Keratinocyte (primary cell): ENCODE results near the gene TBL1Y. TPM values are rescaled to one million over a fixed set of nuclear protein-coding genes. Genes with fewer than 3 reads are reported as not detected.

Source experiments
- DNase-seq: peaks from one replicate; pipeline ENCODE4 v3.0.0-alpha.2; 2011; ENCODE audit warnings: low read depth, missing footprints, low spot score
- FAIRE-seq: peaks from 2 replicates; lab custom pipeline; 2011; peaks lifted over from hg19 to GRCh38; lab: Jason Lieb, UNC
- H2AFZ ChIP-seq: 2 replicates; pipeline ENCODE4 v1.6.0; 2012; ENCODE audit warnings: low read length, control low read depth, inconsistent platforms; ENCODE audit not compliant: control insufficient read depth
- H3K27ac ChIP-seq: 2 replicates; pipeline ENCODE4 v1.5.1; 2011; ENCODE audit warnings: low read length; ENCODE audit not compliant: control insufficient read depth, insufficient read depth
- H3K27me3 ChIP-seq: 3 replicates; pipeline ENCODE4 v1.6.0; 2011; ENCODE audit warnings: low read length; ENCODE audit not compliant: control insufficient read depth, insufficient read depth; ENCODE audit errors: extremely low read depth
- H3K36me3 ChIP-seq, 2 experiments: 2 replicates in 1 of 2; 3 replicates in 1 of 2; pipeline ENCODE4 v1.5.1; 2011; ENCODE audit warnings: low read length in 2 of 2, mild to moderate bottlenecking in 1 of 2; ENCODE audit not compliant: control insufficient read depth in 2 of 2, insufficient read depth in 2 of 2; ENCODE audit errors: extremely low read depth in 1 of 2
- H3K4me1 ChIP-seq: 3 replicates; pipeline ENCODE4 v1.5.1; 2011; ENCODE audit warnings: low read length; ENCODE audit not compliant: control insufficient read depth, insufficient read depth; ENCODE audit errors: extremely low read depth
- H3K4me2 ChIP-seq: 3 replicates; pipeline ENCODE4 v1.6.0; 2011; ENCODE audit warnings: low read depth, low read length; ENCODE audit not compliant: control insufficient read depth, insufficient read depth; ENCODE audit errors: extremely low read depth
- H3K4me3 ChIP-seq, 3 experiments: fragments of 200-600 bp in 1 of 3; sonication (generic) in 1 of 3; 2 replicates in 2 of 3; 3 replicates in 1 of 3; pipeline ENCODE4 v1.5.1; 2011 to 2016; ENCODE audit warnings: low read length in 3 of 3, mild to moderate bottlenecking in 3 of 3, control low read depth in 2 of 3, inconsistent platforms in 1 of 3, low read depth in 1 of 3, mixed read lengths in 1 of 3, mixed run types in 1 of 3, moderate library complexity in 1 of 3; ENCODE audit not compliant: control insufficient read depth in 2 of 3, insufficient read depth in 2 of 3; ENCODE audit errors: extremely low read depth in 1 of 3
- H3K79me2 ChIP-seq: 2 replicates; pipeline ENCODE4 v1.6.0; 2012; ENCODE audit warnings: low read length; ENCODE audit not compliant: control insufficient read depth, insufficient read depth
- H3K9ac ChIP-seq: 3 replicates; pipeline ENCODE4 v1.6.0; 2011; ENCODE audit warnings: low read length; ENCODE audit not compliant: control insufficient read depth, insufficient read depth; ENCODE audit errors: extremely low read depth
- H3K9me1 ChIP-seq: 3 replicates; pipeline ENCODE4 v1.6.0; 2011; ENCODE audit warnings: low read length; ENCODE audit not compliant: control insufficient read depth, insufficient read depth; ENCODE audit errors: extremely low read depth
- H3K9me3 ChIP-seq: 2 replicates; pipeline ENCODE4 v1.5.1; 2012; ENCODE audit warnings: low read depth, low read length; ENCODE audit not compliant: control insufficient read depth
- H4K20me1 ChIP-seq: 3 replicates; pipeline ENCODE4 v1.6.0; 2011; ENCODE audit warnings: low read length; ENCODE audit not compliant: control insufficient read depth, insufficient read depth; ENCODE audit errors: extremely low read depth
- CTCF ChIP-seq, 3 experiments: IDR thresholded peaks in 1 of 3; conservative IDR thresholded peaks in 1 of 3; optimal IDR thresholded peaks in 1 of 3; 2 replicates in 2 of 3; 3 replicates in 1 of 3; pipeline versions ENCODE3 to v1.5.1; 2011; ENCODE audit warnings: low read length in 3 of 3, mild to moderate bottlenecking in 3 of 3, moderate library complexity in 2 of 3, control low read depth in 1 of 3, inconsistent platforms in 1 of 3; ENCODE audit not compliant: insufficient read depth in 2 of 3; ENCODE audit errors: extremely low read depth in 1 of 3
- EZH2 ChIP-seq: IDR thresholded peaks from one replicate; pipeline ENCODE4 v1.6.1; 2012; ENCODE audit warnings: inconsistent platforms, mild to moderate bottlenecking, low read length, moderate library complexity
- dilution Hi-C: fragments of 300-500 bp; cut with MboI; formaldehyde crosslinking; loops from one replicate; pipeline ENCODE4 v1.7.0; 2020; ENCODE audit warnings: low sequenced_read_pairs; ENCODE audit not compliant: extremely low pct_ligation_motif_present
- polyA plus RNA-seq, 5 experiments: library from polyadenylated mRNA; depleted of rRNA in 3 of 5; stranded (reverse) in 3 of 5; stranded (forward) in 1 of 5; unstranded in 1 of 5; fragments of >200 nt; gene quantifications; 1 replicate in 1 of 5; 2 replicates in 3 of 5; 3 replicates in 1 of 5; pipeline versions ENCODE4 v1.2.1 to v1.2.3, GENCODE V29; 2011 to 2012; ENCODE audit warnings: missing spikeins in 2 of 5, low read depth in 1 of 5, low replicate concordance in 1 of 5

The TBL1Y gene
- polyA plus RNA-seq, 1 donor (not counting 4 experiments of a cell fraction or from before 2014, with no cell fraction given): not detected

- dilution Hi-C loops: no loop called here
- no peaks in the 10 kb centered on the region for H3K9me1 ChIP-seq
- no peak overlapping the region for H3K27ac ChIP-seq
- DNase-seq (no peak), FAIRE-seq (no peak)
- H2AFZ ChIP-seq: no peak overlapping the region
- H3K9ac ChIP-seq: no peak overlapping the region
- H4K20me1 ChIP-seq: no peaks in the 10 kb centered on the region
- no peaks in the 10 kb centered on the region for H3K4me1 ChIP-seq
- H3K79me2 ChIP-seq: no peaks in the 10 kb centered on the region
- H3K36me3 ChIP-seq: no peaks in the 10 kb centered on the region
- H3K9me3 ChIP-seq: no peaks in the 10 kb centered on the region
- H3K4me3 ChIP-seq: no peak overlapping the region
- H3K27me3 ChIP-seq: no peaks in the 10 kb centered on the region
- no peak overlapping the region for H3K4me2 ChIP-seq
- no peak for TF ChIP-seq CTCF (optimal IDR thresholded peaks at IDR 0.05 in 1 of 3, IDR thresholded peaks at IDR 0.05 in 1 of 3, conservative IDR thresholded peaks at IDR 0.05 in 1 of 3; ENCODE audit: extremely low read depth in 1 of 3, insufficient read depth in 2 of 3, low read length in 3 of 3)
- TF ChIP-seq EZH2: no peak
Observed at GRCh38 chrY:7125136-7126056, 214.9 kb downstream of the TBL1Y start.

DNA sequence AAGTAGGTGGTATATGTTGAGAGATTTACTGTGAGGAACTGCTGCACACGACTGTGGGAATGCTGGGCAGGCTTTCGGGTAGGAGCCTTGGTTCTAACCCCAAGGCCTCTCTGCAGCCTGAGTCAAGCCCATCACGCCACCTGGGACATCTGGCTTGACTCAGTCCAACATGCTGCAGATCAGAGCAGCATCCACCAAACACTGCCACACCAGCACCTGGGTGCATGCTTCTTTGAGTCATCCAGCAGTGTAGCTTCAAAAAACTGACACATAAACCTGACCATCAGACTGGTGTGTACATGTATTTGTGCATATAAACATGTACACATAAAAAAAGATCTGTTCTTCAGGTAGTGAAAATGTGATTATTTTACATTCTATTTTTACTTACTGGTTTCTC, 217.7 kb downstream of the TBL1Y start:
- Histone ChIP-seq H3K9ac (no peak overlapping the region), H3K9me3 (no peaks in the 10 kb centered on the region), H3K27ac (no peak overlapping the region), H3K36me3 (no peaks in the 10 kb centered on the region), H3K27me3 (no peaks in the 10 kb centered on the region), H3K79me2 (no peaks in the 10 kb centered on the region), H2AFZ (no peak overlapping the region), H3K9me1 (no peaks in the 10 kb centered on the region), H3K4me2 (no peak overlapping the region), H4K20me1 (no peaks in the 10 kb centered on the region), H3K4me1 (no peaks in the 10 kb centered on the region), H3K4me3 (no peak overlapping the region)
- FAIRE-seq (no peak), DNase-seq (no peak)
- dilution Hi-C loops: no loop called here
- TF ChIP-seq EZH2 (no peak), CTCF (optimal IDR thresholded peaks at IDR 0.05 in 1 of 3, IDR thresholded peaks at IDR 0.05 in 1 of 3, conservative IDR thresholded peaks at IDR 0.05 in 1 of 3; ENCODE audit: extremely low read depth in 1 of 3, insufficient read depth in 2 of 3, low read length in 3 of 3) (no peak)

Other genes with a start within 250 kb of the TBL1Y start
- gene AMELY, start 1.1 kb downstream of the TBL1Y start, polyA plus RNA-seq: not detected in 3 replicates